Right lobe of liver (tissue), 6 donors: ENCODE results near the gene LRRC46. TPM values are rescaled to one million over a fixed set of nuclear protein-coding genes. Genes with fewer than 3 reads are reported as not detected.

Source experiments
- ATAC-seq, 4 donors: fragments of 200-7000 bp; cut with Tn5 transposase; one replicate each; pipeline ENCODE4 v1.9.1; 2020; ENCODE audit warnings: mild to moderate bottlenecking in 4 of 4, moderate library complexity in 4 of 4
- DNase-seq, 3 donors: peaks; one replicate each; pipeline ENCODE4 v3.0.0-alpha.2; 2020
- H3K27ac ChIP-seq, 3 donors: fragments of 200-600 bp; one replicate each; pipeline ENCODE4 v1.8.0; 2022
- H3K27me3 ChIP-seq, 2 donors: fragments of 200-600 bp; one replicate each; pipeline ENCODE4 v1.8.0; 2022
- H3K36me3 ChIP-seq, 4 donors: fragments of 200-600 bp; sonication (generic) in 1 of 4; one replicate each; pipeline versions ENCODE4 v1.5.1 to v1.8.0; 2017 to 2022; ENCODE audit warnings: control low read depth in 1 of 4
- H3K4me1 ChIP-seq, 4 donors: fragments of 200-600 bp; sonication (generic) in 1 of 4; one replicate each; pipeline versions ENCODE4 v1.5.1 to v1.8.0; 2017 to 2022; ENCODE audit warnings: control low read depth in 1 of 4
- H3K4me3 ChIP-seq, 3 donors: fragments of 200-600 bp; one replicate each; pipeline ENCODE4 v1.8.0; 2022
- H3K9me3 ChIP-seq, 4 donors: fragments of 200-600 bp; sonication (generic) in 1 of 4; one replicate each; pipeline versions ENCODE4 v1.5.1 to v1.8.0; 2017 to 2022; ENCODE audit warnings: control low read depth in 1 of 4
- POLR2A ChIP-seq: fragments of 450-650 bp; IDR thresholded peaks from one replicate; pipeline ENCODE4 v1.6.1; 2017; ENCODE audit warnings: antibody characterized with exemption, mild to moderate bottlenecking
- WGBS: methylation state at CpG from one replicate; pipeline ENCODE4 v1.1.6; 2018; ENCODE audit warnings: low coverage, low lambda C conversion rate; ENCODE audit not compliant: insufficient coverage; ENCODE audit errors: missing lambda C conversion rate; 5-methylcytosine and 5-hydroxymethylcytosine counted together
- intact Hi-C, 2 donors: fragments of 100-400 bp; cut with DNase I; formaldehyde crosslinking; loops; one replicate each; pipeline versions ENCODE4 v1.11.2 to v1.14.1; 2022
- total RNA-seq, 6 experiments: library from RNA; depleted of rRNA in 2 of 6; stranded (reverse); fragments of >200 nt in 2 of 6; fragmentation: NEBNext Ultra II Directional in 3 of 6; extraction: Animal tissue kit (Norgen Biotek cat#: 25700) in 3 of 6; gene quantifications; one replicate each; pipeline versions ENCODE4 v1.1.0 to v1.2.4, GENCODE V29; 2016 to 2023
- TF ChIP-seq, protein P1 (sequence below), 4 donors: fragments of 200-600 bp in 3 of 4; fragments of 450-650 bp in 1 of 4; IDR thresholded peaks; one replicate each; pipeline versions ENCODE4 v1.5.1 to v1.8.0; 2016 to 2022; ENCODE audit warnings: antibody characterized with exemption in 4 of 4, mild to moderate bottlenecking in 2 of 4
- donor health status: DM: no; HTN: yes; CAD: no.
- donor health status: DM: no; HTN: no; CAD: no.
- donor health status: DM: no; HTN: no; CAD: no.
- donor health status: DM: no; HTN: yes; CAD: no.
- donor health status: DM: no; HTN: yes; CAD: no.

Gene LRRC46
- total RNA-seq, 6 experiments from 2014 or later, result 0.12 to 0.44 (median 0.35) TPM

GRCh38 chr17:47807421-47807820, 24.0 kb upstream of the LRRC46 start:
- Histone ChIP-seq H3K27ac (no peak overlapping the region), H3K36me3 (no peaks in the 10 kb centered on the region), H3K27me3 (no peaks in the 10 kb centered on the region), H3K4me3 (no peak overlapping the region), H3K4me1 (no peaks in the 10 kb centered on the region), H3K9me3 (no peaks in the 10 kb centered on the region)
- intact Hi-C loops, result loop anchor here in 1 of 2 donors (10.0 kb wide), 1 partner anchor 103 kb away; no protein-coding TSS in a partner anchor
- TF ChIP-seq POLR2A, result no peak
- 83% methylated on average over 4 of the region's 11 CpGs for WGBS
- ATAC-seq, result no peak
- peak in 1 of 3 donors; percentile 28 for DNase-seq

GRCh38 chr17:47808036-47808829, 23.2 kb upstream of the LRRC46 start:
- Histone ChIP-seq H3K27ac (no peak overlapping the region), H3K27me3 (no peaks in the 10 kb centered on the region), H3K36me3 (no peaks in the 10 kb centered on the region), H3K9me3 (no peaks in the 10 kb centered on the region), H3K4me1 (no peaks in the 10 kb centered on the region), H3K4me3 (no peak overlapping the region)
- TF ChIP-seq, protein P1, sequence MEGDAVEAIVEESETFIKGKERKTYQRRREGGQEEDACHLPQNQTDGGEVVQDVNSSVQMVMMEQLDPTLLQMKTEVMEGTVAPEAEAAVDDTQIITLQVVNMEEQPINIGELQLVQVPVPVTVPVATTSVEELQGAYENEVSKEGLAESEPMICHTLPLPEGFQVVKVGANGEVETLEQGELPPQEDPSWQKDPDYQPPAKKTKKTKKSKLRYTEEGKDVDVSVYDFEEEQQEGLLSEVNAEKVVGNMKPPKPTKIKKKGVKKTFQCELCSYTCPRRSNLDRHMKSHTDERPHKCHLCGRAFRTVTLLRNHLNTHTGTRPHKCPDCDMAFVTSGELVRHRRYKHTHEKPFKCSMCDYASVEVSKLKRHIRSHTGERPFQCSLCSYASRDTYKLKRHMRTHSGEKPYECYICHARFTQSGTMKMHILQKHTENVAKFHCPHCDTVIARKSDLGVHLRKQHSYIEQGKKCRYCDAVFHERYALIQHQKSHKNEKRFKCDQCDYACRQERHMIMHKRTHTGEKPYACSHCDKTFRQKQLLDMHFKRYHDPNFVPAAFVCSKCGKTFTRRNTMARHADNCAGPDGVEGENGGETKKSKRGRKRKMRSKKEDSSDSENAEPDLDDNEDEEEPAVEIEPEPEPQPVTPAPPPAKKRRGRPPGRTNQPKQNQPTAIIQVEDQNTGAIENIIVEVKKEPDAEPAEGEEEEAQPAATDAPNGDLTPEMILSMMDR (IDR thresholded peaks at IDR 0.05), result no peak
- no CpG with 5 or more reads among the region's 20 CpGs for WGBS
- DNase-seq, result no peak
- intact Hi-C loops, result loop anchor here in 1 of 2 donors (10.0 kb wide), 1 partner anchor 103 kb away; no protein-coding TSS in a partner anchor
- no peak for ATAC-seq

DNA sequence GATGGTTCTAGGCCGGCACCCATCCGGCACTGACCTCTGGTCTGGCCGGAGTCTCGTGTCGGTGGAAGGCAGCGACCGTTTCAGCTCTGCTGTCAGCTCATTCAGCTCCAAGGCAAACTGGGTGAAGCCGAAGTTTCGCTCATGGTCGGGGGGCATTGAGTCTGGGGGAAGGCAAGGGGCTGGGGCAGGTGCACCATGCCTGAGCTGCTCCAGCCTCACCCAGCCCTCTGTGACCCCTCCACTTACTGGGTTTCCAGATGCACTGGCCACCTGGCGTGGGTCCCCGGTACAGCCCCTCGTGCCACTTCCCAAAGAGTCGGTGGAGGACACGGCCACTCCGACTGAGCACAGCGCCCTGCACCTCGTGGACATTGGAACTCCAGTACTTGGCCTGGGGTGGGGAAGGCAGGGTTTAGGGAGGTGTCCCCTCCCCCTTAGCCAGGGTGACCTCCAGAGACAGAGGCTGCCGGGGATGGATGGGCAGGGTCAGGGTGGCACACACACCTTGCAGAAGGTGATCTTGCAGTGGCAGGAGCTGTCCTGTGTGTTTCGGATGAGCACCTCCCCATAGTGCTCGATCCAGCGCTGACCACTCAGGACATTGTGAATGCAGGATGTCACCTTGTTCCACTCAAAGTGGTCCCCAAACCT, 22.5 kb upstream of the LRRC46 start:
- Histone ChIP-seq H3K36me3 (no peaks in the 10 kb centered on the region), H3K27me3 (no peaks in the 10 kb centered on the region), H3K9me3 (no peaks in the 10 kb centered on the region), H3K4me3 (no peak overlapping the region), H3K4me1 (no peaks in the 10 kb centered on the region), H3K27ac (no peak overlapping the region)
- ATAC-seq (no peak), DNase-seq (peak in 1 of 3 donors; percentile 47)
- TF ChIP-seq, protein P1 (IDR thresholded peaks at IDR 0.05), result no peak
- no peak for TF ChIP-seq POLR2A
- intact Hi-C loops, result loop anchor here in 1 of 2 donors (10.0 kb wide), 1 partner anchor 104 kb away; no protein-coding TSS in a partner anchor
- no CpG with 5 or more reads among the region's 22 CpGs for WGBS

DNA sequence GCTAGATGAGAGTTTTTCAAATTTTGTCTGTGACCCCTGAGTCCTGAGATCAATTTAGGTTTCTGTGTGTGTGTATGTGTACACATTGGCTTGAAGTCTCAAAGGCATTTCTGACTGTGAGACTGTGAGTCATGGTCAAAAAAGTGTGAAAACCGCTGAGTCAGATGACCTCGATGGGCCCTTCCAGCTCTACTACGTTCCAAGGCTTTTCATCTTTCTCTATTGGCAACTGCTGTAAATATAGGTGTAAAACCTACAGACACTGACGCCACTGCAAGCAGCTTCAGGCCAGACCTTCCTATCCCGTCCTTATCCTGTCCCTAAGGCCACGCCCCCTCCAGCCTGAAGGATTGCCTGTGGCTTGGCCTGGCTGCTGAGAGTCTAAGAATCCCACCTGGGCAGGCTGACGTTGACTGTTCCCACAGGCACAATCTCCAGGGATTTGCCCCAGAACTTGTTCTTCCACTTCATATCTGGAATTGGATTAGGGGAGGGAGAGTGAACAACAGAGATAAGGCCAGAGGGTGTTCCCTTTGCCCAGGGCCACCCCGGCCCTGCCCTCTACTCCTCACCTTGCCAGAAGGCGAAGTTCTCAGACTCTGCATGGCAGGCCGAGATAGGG, 21.2 kb upstream of the LRRC46 start:
- Histone ChIP-seq H3K36me3 (no peaks in the 10 kb centered on the region), H3K4me3 (no peak overlapping the region), H3K27ac (no peak overlapping the region), H3K9me3 (no peaks in the 10 kb centered on the region), H3K27me3 (no peaks in the 10 kb centered on the region), H3K4me1 (no peaks in the 10 kb centered on the region)
- intact Hi-C loops, result no loop called here
- DNase-seq (peak in 1 of 3 donors; percentile 30), ATAC-seq (peak in 1 of 4 donors; percentile 69)
- TF ChIP-seq, protein P1 (IDR thresholded peaks at IDR 0.05), result no peak
- TF ChIP-seq POLR2A, result no peak
- 57% methylated on average over 8 of the region's 10 CpGs for WGBS
